Smooth muscle cell (in vitro differentiated cells): ENCODE results near the gene MAP2K2. TPM values are rescaled to one million over a fixed set of nuclear protein-coding genes. Genes with fewer than 3 reads are reported as not detected.

Experiments used
- DNase-seq: peaks from one replicate; lab custom pipeline; 2025; ENCODE audit not compliant: unreplicated experiment; lab: John Stamatoyannopoulos, UW
- H2AFZ ChIP-seq: fragments of 200-600 bp; sonication (generic); 2 replicates; pipeline ENCODE4 v1.6.0; 2016; ENCODE audit warnings: antibody characterized with exemption, low read depth, mild to moderate bottlenecking
- H3F3A ChIP-seq: fragments of 200-600 bp; sonication (generic); 2 replicates; pipeline ENCODE4 v1.6.0; 2017; ENCODE audit warnings: antibody characterized with exemption, low read depth
- H3K27ac ChIP-seq: fragments of 200-600 bp; sonication (generic); 2 replicates; pipeline ENCODE4 v1.5.1; 2016; ENCODE audit warnings: low read depth, mild to moderate bottlenecking
- H3K27me3 ChIP-seq: fragments of 200-600 bp; sonication (generic); 2 replicates; pipeline ENCODE4 v1.6.1; 2016; ENCODE audit warnings: low read depth, mild to moderate bottlenecking
- H3K36me3 ChIP-seq: fragments of 200-600 bp; sonication (generic); 2 replicates; pipeline ENCODE4 v1.5.1; 2016; ENCODE audit warnings: low read depth
- H3K4me1 ChIP-seq: fragments of 200-600 bp; sonication (generic); 2 replicates; pipeline ENCODE4 v1.5.1; 2016; ENCODE audit warnings: low read depth
- H3K4me2 ChIP-seq: fragments of 200-600 bp; sonication (generic); 2 replicates; pipeline ENCODE4 v1.6.0; 2016; ENCODE audit warnings: mild to moderate bottlenecking
- H3K4me3 ChIP-seq: fragments of 200-600 bp; sonication (generic); 2 replicates; pipeline ENCODE4 v1.5.1; 2016; ENCODE audit warnings: mild to moderate bottlenecking
- H3K79me2 ChIP-seq: fragments of 200-600 bp; sonication (generic); 2 replicates; pipeline ENCODE4 v1.6.0; 2016; ENCODE audit warnings: low read depth, mild to moderate bottlenecking
- H3K9ac ChIP-seq: fragments of 200-600 bp; sonication (generic); 2 replicates; pipeline ENCODE4 v1.6.0; 2016; ENCODE audit warnings: low read depth
- H3K9me3 ChIP-seq: fragments of 200-600 bp; sonication (generic); replicated peaks from 2 replicates; pipeline ENCODE4 v1.5.1; 2016; ENCODE audit warnings: low read depth
- H4K20me1 ChIP-seq: fragments of 200-600 bp; sonication (generic); 2 replicates; pipeline ENCODE4 v1.6.0; 2016; ENCODE audit warnings: low read depth
- WGBS: methylation state at CpG from one replicate; pipeline ENCODE4 v1.1.7; 2016; ENCODE audit warnings: low lambda C conversion rate; 5-methylcytosine and 5-hydroxymethylcytosine counted together
- polyA plus RNA-seq: library from polyadenylated mRNA; unstranded; fragments of >200 nt; fragmentation: Nextera tagmentation; extraction: Ambion mirVana; gene quantifications from 2 replicates; pipeline ENCODE4 v1.2.1, GENCODE V29; 2016
- total RNA-seq: library from RNA; depleted of rRNA; stranded (reverse); fragments of >200 nt; gene quantifications from 2 replicates; pipeline ENCODE4 v1.2.3, GENCODE V29; 2014
- TF ChIP-seq, protein P1 (sequence below): fragments of 200-600 bp; sonication (generic); IDR thresholded peaks from 2 replicates; pipeline ENCODE4 v1.5.1; 2017; ENCODE audit warnings: borderline replicate concordance, mild to moderate bottlenecking, antibody characterized with exemption; ENCODE audit not compliant: insufficient read depth, poor library complexity, severe bottlenecking

Gene MAP2K2
- total RNA-seq (79.1 and 90.1 TPM in 2 replicates), polyA plus RNA-seq (186 and 193 TPM in 2 replicates)

DNA sequence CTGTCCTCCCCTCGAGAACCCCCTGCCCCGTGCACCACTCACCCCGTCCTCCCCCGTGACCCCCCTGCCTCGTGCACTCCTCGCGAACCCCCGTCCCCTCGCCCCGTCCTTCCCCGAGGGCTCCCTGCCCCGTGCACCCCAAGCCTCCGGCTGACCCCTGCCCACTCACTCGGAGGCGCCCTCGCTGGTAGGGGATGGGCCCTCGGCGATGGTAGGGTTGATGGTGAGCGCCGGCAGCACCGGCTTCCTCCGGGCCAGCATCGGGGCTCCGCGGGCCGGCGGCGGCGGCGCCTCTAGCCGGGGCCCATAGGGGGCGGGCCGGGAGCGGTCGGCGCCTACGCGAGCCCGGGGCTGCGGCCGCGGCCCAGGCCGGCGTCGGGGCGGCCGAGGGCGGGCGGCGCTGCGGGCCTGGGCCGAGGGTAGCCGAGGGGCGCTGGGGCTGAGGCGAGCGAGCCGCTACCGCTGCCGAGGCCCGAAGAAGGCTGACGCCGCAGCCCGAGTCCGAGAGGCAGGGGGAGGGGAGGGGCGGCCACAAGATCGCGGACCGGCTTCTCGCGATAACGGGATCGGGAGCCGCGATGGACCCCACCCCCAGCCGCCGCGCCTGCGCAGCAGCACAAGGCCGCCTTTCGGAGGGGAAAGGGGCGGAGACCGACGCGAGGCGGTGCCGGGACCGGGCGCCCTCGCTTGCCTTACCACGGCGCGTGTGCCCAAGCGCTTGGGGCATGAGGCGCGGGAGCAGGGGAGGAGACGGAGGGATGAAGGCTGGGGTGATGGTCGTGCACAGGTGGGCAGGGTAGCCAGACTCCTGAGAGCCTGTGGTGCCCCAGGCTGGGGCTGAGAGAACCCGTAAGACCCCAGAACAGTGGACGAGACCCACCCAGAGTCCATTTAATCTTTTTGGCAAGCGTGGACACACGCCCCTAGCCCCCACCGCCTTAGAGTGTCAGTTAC, at the start of gene MAP2K2:
MAP2K2 (minus strand) TSS at position 508 of the 954 bp plus-strand sequence; CDS start at position 261, 247 bp downstream.
- DNase-seq = peak; percentile 88
- Histone ChIP-seq H3K36me3 (no peaks in the 10 kb centered on the region), H3F3A (no peaks in the 10 kb centered on the region), H2AFZ (peak within 1 kb of the TSS; percentile 99), H3K4me1 (peaks cover 6% of the 10 kb centered on the region), H3K9ac (peak within 1 kb of the TSS; percentile 96), H3K4me3 (peak within 1 kb of the TSS; percentile 95), H3K4me2 (peak within 1 kb of the TSS; percentile 100), H3K27ac (no peak within 1 kb of the TSS), H3K9me3 (no peaks in the 10 kb centered on the region), H3K79me2 (peaks cover 27% of the 10 kb centered on the region), H4K20me1 (peaks cover 36% of the 10 kb centered on the region), H3K27me3 (no peaks in the 10 kb centered on the region)
- TF ChIP-seq, protein P1, sequence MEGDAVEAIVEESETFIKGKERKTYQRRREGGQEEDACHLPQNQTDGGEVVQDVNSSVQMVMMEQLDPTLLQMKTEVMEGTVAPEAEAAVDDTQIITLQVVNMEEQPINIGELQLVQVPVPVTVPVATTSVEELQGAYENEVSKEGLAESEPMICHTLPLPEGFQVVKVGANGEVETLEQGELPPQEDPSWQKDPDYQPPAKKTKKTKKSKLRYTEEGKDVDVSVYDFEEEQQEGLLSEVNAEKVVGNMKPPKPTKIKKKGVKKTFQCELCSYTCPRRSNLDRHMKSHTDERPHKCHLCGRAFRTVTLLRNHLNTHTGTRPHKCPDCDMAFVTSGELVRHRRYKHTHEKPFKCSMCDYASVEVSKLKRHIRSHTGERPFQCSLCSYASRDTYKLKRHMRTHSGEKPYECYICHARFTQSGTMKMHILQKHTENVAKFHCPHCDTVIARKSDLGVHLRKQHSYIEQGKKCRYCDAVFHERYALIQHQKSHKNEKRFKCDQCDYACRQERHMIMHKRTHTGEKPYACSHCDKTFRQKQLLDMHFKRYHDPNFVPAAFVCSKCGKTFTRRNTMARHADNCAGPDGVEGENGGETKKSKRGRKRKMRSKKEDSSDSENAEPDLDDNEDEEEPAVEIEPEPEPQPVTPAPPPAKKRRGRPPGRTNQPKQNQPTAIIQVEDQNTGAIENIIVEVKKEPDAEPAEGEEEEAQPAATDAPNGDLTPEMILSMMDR = no peak
- under 1% methylated on average over 49 of the region's 102 CpGs for WGBS

DNA sequence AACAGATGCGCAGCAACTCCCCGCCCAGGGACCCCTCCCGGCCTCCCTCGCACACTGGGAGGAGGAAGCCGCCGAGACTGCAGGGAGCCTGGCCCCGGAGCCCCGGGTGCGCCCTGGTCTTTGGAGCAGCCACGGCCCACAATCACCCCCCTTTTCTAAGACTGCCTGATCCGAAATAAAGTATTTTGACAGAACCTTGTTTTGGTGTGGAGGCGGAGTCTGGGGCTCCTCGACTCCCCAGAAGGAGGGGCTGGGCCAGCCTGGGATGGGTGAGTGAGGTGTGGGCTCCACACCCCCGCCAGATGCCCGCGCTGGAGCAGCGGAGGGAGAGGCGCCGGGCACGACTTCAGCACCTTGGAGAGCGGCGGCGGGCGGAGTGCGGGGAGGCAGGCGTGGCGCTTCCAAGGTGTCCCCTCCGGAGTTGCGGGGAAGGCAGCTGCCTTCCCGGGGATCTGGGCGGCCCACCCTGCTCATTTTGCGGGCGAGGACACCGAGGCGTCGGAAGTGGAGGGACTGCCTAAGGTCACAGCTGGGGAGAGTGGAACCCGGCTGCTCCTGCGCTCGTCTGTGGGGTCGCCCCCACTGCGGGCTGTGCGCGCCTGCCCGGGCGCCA, 49.0 kb upstream of the MAP2K2 start:
- H3K9ac ChIP-seq = no peak overlapping the region
- H3K27ac ChIP-seq = no peak overlapping the region
- H4K20me1 ChIP-seq = peaks cover 28% of the 10 kb centered on the region
- DNase-seq = peak; percentile 51
- TF ChIP-seq, protein P1 = no peak
- peaks cover 9% of the 10 kb centered on the region for H3K27me3 ChIP-seq
- no peaks in the 10 kb centered on the region for H3F3A ChIP-seq
- no peak overlapping the region for H3K4me2 ChIP-seq
- 18% methylated on average over 45 of the region's 45 CpGs for WGBS
- no peaks in the 10 kb centered on the region for H3K36me3 ChIP-seq
- no peak overlapping the region for H3K4me3 ChIP-seq
- no peak overlapping the region for H2AFZ ChIP-seq
- H3K9me3 ChIP-seq = no peaks in the 10 kb centered on the region
- H3K4me1 ChIP-seq = no peaks in the 10 kb centered on the region
- H3K79me2 ChIP-seq = no peaks in the 10 kb centered on the region

DNA sequence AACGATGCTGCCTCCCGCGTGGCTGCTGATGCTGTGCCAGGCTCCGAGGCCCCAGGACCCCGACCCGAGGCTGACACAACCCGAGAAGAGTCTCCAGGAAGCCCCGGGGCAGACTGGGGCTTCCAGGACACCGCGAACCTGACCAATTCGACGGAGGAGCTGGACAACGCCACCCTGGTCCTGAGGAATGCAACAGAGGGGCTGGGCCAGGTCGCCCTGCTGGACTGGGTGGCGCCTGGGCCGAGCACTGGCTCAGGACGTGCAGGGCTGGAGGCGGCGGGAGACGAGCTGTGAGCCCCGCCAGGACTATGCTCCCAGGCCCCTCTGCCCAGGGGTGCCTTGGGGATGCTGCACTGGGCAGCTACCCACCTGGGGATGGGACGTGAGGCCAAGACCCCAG, 47.8 kb upstream of the MAP2K2 start:
- 66% methylated on average over 20 of the region's 22 CpGs for whole genome bisulfite sequencing
- no peak overlapping the region for H3K27ac ChIP-seq
- H2AFZ ChIP-seq = no peak overlapping the region
- H3K4me3 ChIP-seq = no peak overlapping the region
- H3K79me2 ChIP-seq = no peaks in the 10 kb centered on the region
- H3K9me3 ChIP-seq = no peaks in the 10 kb centered on the region
- H3K4me2 ChIP-seq = no peak overlapping the region
- peaks cover 24% of the 10 kb centered on the region for H4K20me1 ChIP-seq
- no peak overlapping the region for H3K9ac ChIP-seq
- peaks cover 9% of the 10 kb centered on the region for H3K27me3 ChIP-seq
- no peaks in the 10 kb centered on the region for H3F3A ChIP-seq
- H3K36me3 ChIP-seq = no peaks in the 10 kb centered on the region
- TF ChIP-seq, protein P1 = no peak
- H3K4me1 ChIP-seq = no peaks in the 10 kb centered on the region
- no peak for DNase-seq
